Body of pancreas (tissue), 4 donors: ENCODE data around the gene DPP7. TPM values are rescaled to one million over a fixed set of nuclear protein-coding genes. Genes with fewer than 3 reads are reported as not detected.

ENCODE experiments used
- ATAC-seq: fragments of 150-250 bp; one replicate; pipeline ENCODE4 v1.9.1; 2016
- DNase-seq, 4 donors: peaks; one replicate each; pipeline ENCODE4 v3.0.0-alpha.2; 2019
- H3K27ac ChIP-seq, 4 donors: fragments of 200-600 bp; sonication (generic); 1 replicate in 3 of 4; 2 replicates in 1 of 4; pipeline versions ENCODE4 v1.5.1 to v1.6.1; 2016 to 2019; ENCODE audit warnings: mild to moderate bottlenecking in 1 of 4, mixed read lengths in 1 of 4, moderate library complexity in 1 of 4
- H3K27me3 ChIP-seq, 2 donors: fragments of 200-600 bp; sonication (generic); one replicate each; pipeline ENCODE4 v1.6.0; 2016; ENCODE audit warnings: mild to moderate bottlenecking in 1 of 2
- H3K36me3 ChIP-seq, 2 donors: fragments of 200-600 bp; sonication (generic); replicated peaks in 1 of 2; 2 replicates each; pipeline ENCODE4 v1.5.1; 2016; ENCODE audit warnings: low read depth in 2 of 2; ENCODE audit not compliant: insufficient read depth in 1 of 2
- H3K4me1 ChIP-seq: fragments of 200-600 bp; sonication (generic); one replicate; pipeline ENCODE4 v1.6.0; 2016
- H3K4me3 ChIP-seq, 2 donors: fragments of 200-600 bp; sonication (generic); 1 replicate in 1 of 2; 2 replicates in 1 of 2; pipeline ENCODE4 v1.5.1; 2016 to 2019
- H3K9me3 ChIP-seq, 3 donors: fragments of 200-600 bp; sonication (generic); 1 replicate in 2 of 3; 2 replicates in 1 of 3; pipeline ENCODE4 v1.5.1; 2016
- CTCF ChIP-seq, 7 experiments: fragments of 450-650 bp in 4 of 7; fragments of 200-600 bp in 3 of 7; sonication (generic) in 3 of 7; IDR thresholded peaks; one replicate each; pipeline ENCODE4 v1.5.1; 2016 to 2019; ENCODE audit warnings: antibody characterized with exemption in 7 of 7
- POLR2A ChIP-seq, 3 donors: fragments of 450-650 bp; IDR thresholded peaks; one replicate each; pipeline ENCODE4 v1.6.1; 2016; ENCODE audit warnings: antibody characterized with exemption in 3 of 3, mild to moderate bottlenecking in 2 of 3
- WGBS, 2 donors: methylation state at CpG; one replicate each; pipeline ENCODE4 v1.1.5; 2017; 5-methylcytosine and 5-hydroxymethylcytosine counted together
- intact Hi-C: fragments of 100-400 bp; cut with DNase I; formaldehyde crosslinking; loops from one replicate; pipeline ENCODE4 v1.15.1; 2023
- total RNA-seq, 2 donors: library from RNA; depleted of rRNA; stranded (reverse); fragments of >200 nt; gene quantifications; one replicate each; pipeline ENCODE4 v1.1.0, GENCODE V29; 2016

Gene DPP7
- total RNA-seq, 2 donors from 2014 or later: 137 to 171 TPM

- intact Hi-C loops: no loop called here
- no peak for DNase-seq
- Histone ChIP-seq H3K4me3 (no peak overlapping the region), H3K9me3 (no peaks in the 10 kb centered on the region), H3K36me3 (no peaks in the 10 kb centered on the region), H3K27ac (no peak overlapping the region), H3K4me1 (peaks cover 17% of the 10 kb centered on the region), H3K27me3 (no peaks in the 10 kb centered on the region)
- TF ChIP-seq CTCF (IDR thresholded peaks at IDR 0.05) (no peak), POLR2A (IDR thresholded peaks at IDR 0.05) (no peak)
- ATAC-seq: no peak
- WGBS, 2 donors: 86 to 90% methylated on average over 24 to 27 of the region's 28 CpGs
Measured at GRCh38 chr9:137110911-137111787, 3.4 kb downstream of the DPP7 start.

- intact Hi-C loops: no loop called here
- Histone ChIP-seq H3K27ac (no peak overlapping the region), H3K9me3 (no peaks in the 10 kb centered on the region), H3K4me3 (no peak overlapping the region), H3K27me3 (no peaks in the 10 kb centered on the region), H3K36me3 (peaks cover 0 to 5% of the 10 kb centered on the region in 2 donors), H3K4me1 (peaks cover 17% of the 10 kb centered on the region)
- no peak for DNase-seq
- no peak for TF ChIP-seq POLR2A (IDR thresholded peaks at IDR 0.05)
- TF ChIP-seq CTCF (IDR thresholded peaks at IDR 0.05): no peak
- no peak for ATAC-seq
- 89 to 98% methylated on average over 9 to 35 of the region's 38 CpGs for WGBS, 2 donors
Measured at GRCh38 chr9:137110147-137110910, 4.2 kb downstream of the DPP7 start.

- Histone ChIP-seq H3K27me3 (no peaks in the 10 kb centered on the region), H3K9me3 (no peaks in the 10 kb centered on the region), H3K36me3 (peaks cover 0 to 5% of the 10 kb centered on the region in 2 donors), H3K4me1 (peaks cover 8% of the 10 kb centered on the region), H3K4me3 (no peak overlapping the region), H3K27ac (no peak overlapping the region)
- ATAC-seq (no peak), DNase-seq (no peak)
- 76 to 85% methylated on average over 20 to 30 of the region's 34 CpGs for WGBS, 2 donors
- TF ChIP-seq CTCF (IDR thresholded peaks at IDR 0.05): no peak
- TF ChIP-seq POLR2A (IDR thresholded peaks at IDR 0.05): no peak
- intact Hi-C loops: no loop called here
Measured at GRCh38 chr9:137109250-137110146, 5.0 kb downstream of the DPP7 start.

GRCh38 chr9:137108608-137109249 lies 5.8 kb downstream of the DPP7 start:
- H3K27me3 ChIP-seq: no peaks in the 10 kb centered on the region
- DNase-seq: no peak
- H3K4me1 ChIP-seq: peaks cover 5% of the 10 kb centered on the region
- no peak for ATAC-seq
- WGBS, 2 donors: 87% methylated on average over 20 of the region's 29 CpGs; no CpG with 5 or more reads in 1 of the 2 donors
- TF ChIP-seq CTCF (IDR thresholded peaks at IDR 0.05) (no peak), POLR2A (IDR thresholded peaks at IDR 0.05) (no peak)
- H3K4me3 ChIP-seq: no peak overlapping the region
- peaks cover 0 to 8% of the 10 kb centered on the region in 2 donors for H3K36me3 ChIP-seq
- intact Hi-C loops: no loop called here
- H3K27ac ChIP-seq: no peak overlapping the region
- H3K9me3 ChIP-seq: no peaks in the 10 kb centered on the region
